Measurements from ENCODE around the gene PLCXD1. TPM values are rescaled to one million over a fixed set of nuclear protein-coding genes. Genes with fewer than 3 reads are reported as not detected.
"Not testable (repeated sequence)": the region's sequence is repeated elsewhere in the genome, so short reads cannot be mapped to it uniquely, and the experiment has no call there.

Gene PLCXD1
- total RNA-seq, 4 donors from 2014 or later: 2.1 to 8.9 (median 2.4) TPM

- DNase-seq (ENCODE audit: extremely low spot score): no peak
- Histone ChIP-seq H3K9me3 (no peaks in the 10 kb centered on the region), H3K4me3 (no peak overlapping the region), H3K27ac (replicated peaks in 1 of 4) (no peak overlapping the region), H3K36me3 (no peaks in the 10 kb centered on the region), H3K4me1 (peaks cover 0 to 4% (median 0%) of the 10 kb centered on the region in 4 donors), H3K27me3 (peaks cover 0 to 10% (median 0%) of the 10 kb centered on the region in 4 donors)
- intact Hi-C loops (cut with DNase I): no loop called here
- WGBS: 55% methylated on average over 30 of the region's 32 CpGs
- TF ChIP-seq CTCF (IDR thresholded peaks at IDR 0.05) (no peak), EP300 (IDR thresholded peaks at IDR 0.05) (no peak), POLR2AphosphoS5 (IDR thresholded peaks at IDR 0.05) (no peak), POLR2A (IDR thresholded peaks at IDR 0.05; ENCODE audit: low read depth) (no peak)
Observed at GRCh38 chrX:261167-261918, 19.8 kb upstream of the PLCXD1 start.

GRCh38 chrX:261919-262352 lies 19.2 kb upstream of the PLCXD1 start:
- H3K9me3 ChIP-seq: no peaks in the 10 kb centered on the region
- H3K4me3 ChIP-seq: no peak overlapping the region
- TF ChIP-seq POLR2A (IDR thresholded peaks at IDR 0.05; ENCODE audit: low read depth): no peak
- no peak for TF ChIP-seq EP300 (IDR thresholded peaks at IDR 0.05)
- no peak for TF ChIP-seq CTCF (IDR thresholded peaks at IDR 0.05)
- TF ChIP-seq POLR2AphosphoS5 (IDR thresholded peaks at IDR 0.05): no peak
- intact Hi-C loops (cut with DNase I): no loop called here
- 63% methylated on average over 12 of the region's 12 CpGs for WGBS
- peaks cover 0 to 4% (median 0%) of the 10 kb centered on the region in 4 donors for H3K4me1 ChIP-seq
- H3K27me3 ChIP-seq: peaks cover 0 to 10% (median 0%) of the 10 kb centered on the region in 4 donors
- no peak for DNase-seq (ENCODE audit: extremely low spot score)
- H3K36me3 ChIP-seq: no peaks in the 10 kb centered on the region
- H3K27ac ChIP-seq (replicated peaks in 1 of 4): no peak overlapping the region

DNA sequence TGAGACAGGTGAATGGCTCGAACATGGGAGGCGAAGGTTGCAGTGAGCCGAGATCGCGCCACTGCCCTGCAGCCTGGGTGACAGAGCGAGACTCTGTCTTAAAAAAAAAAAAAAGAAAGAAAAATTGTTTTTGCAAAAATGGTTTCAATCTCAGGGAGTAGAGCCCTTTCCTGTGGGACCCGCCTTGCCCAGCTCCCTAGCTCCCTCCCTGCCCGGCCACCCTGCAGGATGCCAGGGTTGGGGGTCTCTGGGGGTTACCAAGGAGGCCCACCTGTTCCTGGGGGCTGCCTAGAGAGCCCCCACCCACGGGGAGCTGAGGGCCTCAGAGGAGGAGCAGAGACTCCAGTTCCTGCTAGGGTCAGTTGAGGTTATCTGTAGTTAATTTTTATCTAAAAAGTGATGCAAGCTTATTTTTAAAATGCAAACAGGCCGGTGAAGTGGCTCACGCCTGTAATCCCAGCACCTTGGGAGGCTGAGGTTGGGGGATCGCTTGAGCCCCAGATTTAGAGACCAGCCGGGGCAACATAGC lies 18.7 kb upstream of the PLCXD1 start:
- no peak for DNase-seq (ENCODE audit: extremely low spot score)

GRCh38 chrX:264006-264405 lies 17.2 kb upstream of the PLCXD1 start:
- WGBS: 91% methylated on average over 16 of the region's 16 CpGs

More for the DNA sequence above, 18.7 kb upstream of the PLCXD1 start:
- no peak overlapping the region for H3K27ac ChIP-seq (replicated peaks in 1 of 4)
- H3K27me3 ChIP-seq: peaks cover 0 to 10% (median 0%) of the 10 kb centered on the region in 4 donors
- WGBS: 82% methylated on average over 13 of the region's 13 CpGs
- H3K4me1 ChIP-seq: peaks cover 0 to 4% (median 0%) of the 10 kb centered on the region in 4 donors
- no peak for TF ChIP-seq EP300 (IDR thresholded peaks at IDR 0.05)
- no peak for TF ChIP-seq POLR2AphosphoS5 (IDR thresholded peaks at IDR 0.05)
- TF ChIP-seq CTCF (IDR thresholded peaks at IDR 0.05): no peak
- no peak for TF ChIP-seq POLR2A (IDR thresholded peaks at IDR 0.05; ENCODE audit: low read depth)
- no peaks in the 10 kb centered on the region for H3K36me3 ChIP-seq
- intact Hi-C loops (cut with DNase I): no loop called here
- H3K4me3 ChIP-seq: no peak overlapping the region
- no peaks in the 10 kb centered on the region for H3K9me3 ChIP-seq

GRCh38 chrX:264634-265455 lies 16.3 kb upstream of the PLCXD1 start:
- Histone ChIP-seq H3K27me3 (no peaks in the 10 kb centered on the region), H3K4me1 (peaks cover 0 to 4% (median 0%) of the 10 kb centered on the region in 4 donors), H3K36me3 (no peaks in the 10 kb centered on the region), H3K9me3 (no peaks in the 10 kb centered on the region), H3K4me3 (no peak overlapping the region), H3K27ac (replicated peaks in 1 of 4) (no peak overlapping the region)
- 83% methylated on average over 16 of the region's 16 CpGs for WGBS
- intact Hi-C loops (cut with DNase I): no loop called here
- TF ChIP-seq CTCF (IDR thresholded peaks at IDR 0.05): no peak
- no peak for TF ChIP-seq POLR2A (IDR thresholded peaks at IDR 0.05; ENCODE audit: low read depth)
- no peak for DNase-seq (ENCODE audit: extremely low spot score)

More at GRCh38 chrX:264006-264405, 17.2 kb upstream of the PLCXD1 start:
- DNase-seq (ENCODE audit: extremely low spot score); H3K4me3 ChIP-seq; H3K4me1 ChIP-seq; H3K27me3 ChIP-seq; H3K9me3 ChIP-seq; H3K27ac ChIP-seq (replicated peaks in 1 of 4); intact Hi-C loops (cut with DNase I); H3K36me3 ChIP-seq: not testable (repeated sequence)
